GM12878 (cell line): ENCODE measurements around the gene GRIPAP1. TPM values are rescaled to one million over a fixed set of nuclear protein-coding genes. Genes with fewer than 3 reads are reported as not detected.

ENCODE experiments used
- ATAC-seq: fragments of 200-7000 bp; cut with Tn5 transposase; 3 replicates; pipeline ENCODE4 v1.9.1; 2020; ENCODE audit warnings: mild to moderate bottlenecking, moderate library complexity
- BruUV-seq: library from RNA; stranded (reverse); fragments of 400-500 nt; replicated peaks from 2 replicates; lab custom pipeline; 2021; lab: Mats Ljungman, UMichigan
- CTCF ChIA-PET: fragments of 300-600 bp; sonication (Branson Sonifier 250); formaldehyde crosslinking; extraction: SDS; loops from one replicate; lab custom pipeline; 2021; ENCODE audit warnings: inconsistent platforms; lab: Yijun Ruan, JAX
- POLR2A ChIA-PET: fragments of 350-600 bp; formaldehyde crosslinking; extraction: SDS; loops from one replicate; lab custom pipeline; 2021; ENCODE audit warnings: inconsistent platforms; lab: Charles Lee
- RAD21 ChIA-PET: fragments of 300-600 bp; sonication (Branson Sonifier 250); formaldehyde crosslinking; loops from one replicate; lab custom pipeline; 2023; ENCODE audit warnings: antibody characterized with exemption; ENCODE audit not compliant: unreplicated experiment; lab: Charles Lee
- SMC1A ChIA-PET: fragments of 300-600 bp; sonication (Branson Sonifier 250); formaldehyde crosslinking; loops from one replicate; lab custom pipeline; 2023; ENCODE audit not compliant: unreplicated experiment, uncharacterized antibody; lab: Charles Lee
- DNase-seq: peaks from one replicate; pipeline ENCODE4 v3.0.0-alpha.2; 2011; ENCODE audit warnings: low read depth, low spot score
- FAIRE-seq: peaks from 3 replicates; lab custom pipeline; 2011; peaks lifted over from hg19 to GRCh38; lab: Jason Lieb, UNC
- H2AFZ ChIP-seq: 2 replicates; pipeline ENCODE4 v1.6.0; 2011; ENCODE audit warnings: low read depth, low read length, control low read depth; ENCODE audit not compliant: control insufficient read depth
- H3K27ac ChIP-seq: 2 replicates; pipeline ENCODE4 v1.5.1; 2011; ENCODE audit warnings: control low read depth; ENCODE audit not compliant: control insufficient read depth, insufficient read depth
- H3K27me3 ChIP-seq, 2 experiments: replicated peaks in 1 of 2; 2 replicates each; pipeline versions ENCODE4 v1.6.0 to v1.6.1; 2011; ENCODE audit warnings: low read length in 1 of 2; ENCODE audit not compliant: control insufficient read depth in 2 of 2, insufficient read depth in 2 of 2
- H3K36me3 ChIP-seq, 2 experiments: 2 replicates each; pipeline ENCODE4 v1.5.1; 2011; ENCODE audit warnings: low read length in 1 of 2; ENCODE audit not compliant: control insufficient read depth in 2 of 2, insufficient read depth in 2 of 2
- H3K4me1 ChIP-seq: 2 replicates; pipeline ENCODE4 v1.6.1; 2011; ENCODE audit warnings: mild to moderate bottlenecking, low read length, moderate library complexity, mixed read lengths; ENCODE audit not compliant: control insufficient read depth, insufficient read depth
- H3K4me2 ChIP-seq: 2 replicates; pipeline ENCODE4 v1.6.0; 2011; ENCODE audit warnings: control low read depth; ENCODE audit not compliant: control insufficient read depth, insufficient read depth
- H3K4me3 ChIP-seq: fragments of 200-600 bp; sonication (generic); 2 replicates; pipeline ENCODE4 v1.5.1; 2016
- H3K79me2 ChIP-seq: 2 replicates; pipeline ENCODE4 v1.6.0; 2011; ENCODE audit warnings: low read length; ENCODE audit not compliant: control insufficient read depth, insufficient read depth
- H3K9ac ChIP-seq: 2 replicates; pipeline ENCODE4 v1.8.0; 2011; ENCODE audit warnings: low read length, control low read depth, mixed read lengths; ENCODE audit not compliant: control insufficient read depth, insufficient read depth
- H3K9me3 ChIP-seq: replicated peaks from 3 replicates; pipeline ENCODE4 v1.5.1; 2011; ENCODE audit warnings: mild to moderate bottlenecking, low read length; ENCODE audit not compliant: control insufficient read depth, insufficient read depth
- H4K20me1 ChIP-seq: 2 replicates; pipeline ENCODE4 v1.6.0; 2011; ENCODE audit not compliant: control insufficient read depth, insufficient read depth
- DPF2 ChIP-seq: fragments of 450-650 bp; IDR thresholded peaks from 2 replicates; pipeline ENCODE4 v1.6.1; 2017; ENCODE audit warnings: mild to moderate bottlenecking
- ESRRA ChIP-seq: IDR thresholded peaks from 2 replicates; pipeline ENCODE4 v1.6.1; 2012; ENCODE audit warnings: mild to moderate bottlenecking, low read length, improper control_type of control experiment
- HCFC1 ChIP-seq: fragments of 150-350 bp; IDR thresholded peaks from 2 replicates; pipeline ENCODE4 v1.6.1; 2014; ENCODE audit warnings: low read length
- IKZF1 ChIP-seq: fragments of 450-650 bp; conservative IDR thresholded peaks from 2 replicates; pipeline ENCODE4 v1.6.1; 2017; ENCODE audit warnings: antibody characterized with exemption, mild to moderate bottlenecking
- IKZF2 ChIP-seq, 2 experiments: fragments of 450-650 bp; IDR thresholded peaks; 2 replicates each; pipeline ENCODE4 v1.6.1; 2017; ENCODE audit warnings: mild to moderate bottlenecking in 2 of 2, moderate library complexity in 2 of 2
- KAT2A ChIP-seq: conservative IDR thresholded peaks from 2 replicates; pipeline ENCODE4 v1.6.1; 2011; ENCODE audit warnings: low read depth, low read length; ENCODE audit not compliant: control insufficient read depth
- KLF5 ChIP-seq: fragments of 450-650 bp; IDR thresholded peaks from 2 replicates; pipeline ENCODE4 v1.6.1; 2014; ENCODE audit warnings: mild to moderate bottlenecking; ENCODE audit not compliant: partially characterized antibody
- MTA3 ChIP-seq: IDR thresholded peaks from 2 replicates; pipeline ENCODE4 v1.6.1; 2012; ENCODE audit warnings: low read length, inconsistent platforms, borderline replicate concordance
- NFIC ChIP-seq: IDR thresholded peaks from 2 replicates; pipeline ENCODE4 v1.6.1; 2012; ENCODE audit warnings: low read depth, mild to moderate bottlenecking, inconsistent platforms, low read length, moderate library complexity
- PBX3 ChIP-seq: IDR thresholded peaks from 2 replicates; pipeline ENCODE4 v1.6.1; 2011; ENCODE audit warnings: mild to moderate bottlenecking, low read depth, low read length, moderate library complexity; ENCODE audit not compliant: insufficient replicate concordance
- RELA ChIP-seq: fragments of 450-650 bp; IDR thresholded peaks from 2 replicates; pipeline ENCODE4 v1.8.0; 2014; ENCODE audit warnings: borderline replicate concordance; ENCODE audit not compliant: partially characterized antibody
- REST ChIP-seq: IDR thresholded peaks from 2 replicates; pipeline ENCODE4 v1.6.1; 2012; ENCODE audit warnings: mild to moderate bottlenecking, low read depth, low read length
- SREBF2 ChIP-seq: IDR thresholded peaks from 2 replicates; pipeline ENCODE4 v1.6.1; 2012; ENCODE audit warnings: mild to moderate bottlenecking, low read length
- ZBTB40 ChIP-seq: fragments of 450-650 bp; IDR thresholded peaks from 2 replicates; pipeline ENCODE4 v1.6.1; 2016; ENCODE audit warnings: mild to moderate bottlenecking, moderate library complexity, borderline replicate concordance
- WGBS: methylation state at CpG from one replicate; pipeline ENCODE4 v1.1.6; 2016; ENCODE audit warnings: low lambda C conversion rate; ENCODE audit not compliant: insufficient replicate concordance, insufficient coverage; ENCODE audit errors: missing lambda C conversion rate; 5-methylcytosine and 5-hydroxymethylcytosine counted together
- in situ Hi-C: fragments of 300-500 bp; cut with MboI; formaldehyde crosslinking; loops from 9 replicates; pipeline ENCODE4 v1.14.3; 2018; ENCODE audit warnings: mixed read lengths
- intact Hi-C: fragments of 100-400 bp; cut with micrococcal nuclease; formaldehyde crosslinking; loops from one replicate; pipeline ENCODE4 v1.14.2; 2022; ENCODE audit not compliant: unreplicated experiment
- polyA plus RNA-seq, 11 experiments: library from polyadenylated mRNA; depleted of rRNA in 4 of 11; unstranded in 6 of 11; stranded (reverse) in 5 of 11; fragments of >200 nt; fragmentation: Nextera tagmentation in 4 of 11; fragmentation: Illumina TruSeq in 1 of 11; extraction: Ambion mirVana in 4 of 11; extraction: Trizol in 1 of 11; gene quantifications; 1 replicate in 1 of 11; 2 replicates in 10 of 11; pipeline versions ENCODE4 v1.2.1 to v1.2.3, GENCODE V29; 2011 to 2016; ENCODE audit warnings: inconsistent platforms in 2 of 11, missing spikeins in 2 of 11, low read depth in 1 of 11
- total RNA-seq, 4 experiments: library from RNA; depleted of rRNA in 3 of 4; stranded (reverse); fragments of >200 nt in 3 of 4; fragmentation: Illumina TruSeq in 1 of 4; extraction: Trizol in 1 of 4; gene quantifications; 2 replicates each; pipeline versions ENCODE4 v1.2.1 to v1.2.3, GENCODE V29; 2013 to 2021

GRIPAP1 gene
- total and polyA plus RNA-seq, 10 of the 15 experiments (the other 5 are each of a cell fraction or from before 2014, with no cell fraction given): 4.2 to 44.7 (median 25.8) TPM

- peaks cover 15% of the 10 kb centered on the region for H3K79me2 ChIP-seq
- no peak overlapping the region for H3K27ac ChIP-seq
- WGBS: 77% methylated on average over 5 of the region's 5 CpGs
- no peak overlapping the region for H3K4me3 ChIP-seq
- ChIA-PET CTCF (no interaction called here), SMC1A (no interaction called here), POLR2A (interaction anchor here (0.6 to 2.1 kb wide), 2 partner anchors 38 to 266 kb away, joined by 3 to 19 read pairs; partner anchors contain the start of gene TFE3), RAD21 (no interaction called here)
- BruUV-seq: no TSS peak
- no peak overlapping the region for H3K4me2 ChIP-seq
- intact Hi-C loops (loop anchor here (2.0 to 5.0 kb wide), 2 partner anchors 39 to 45 kb away; partner anchors contain the start of gene TFE3), in situ Hi-C loops (no loop called here)
- ATAC-seq: no peak
- peaks cover 0 to 6% of the 10 kb centered on the region in 2 experiments; a peak in 2 of 4 replicates for H3K36me3 ChIP-seq
- no peaks in the 10 kb centered on the region; the same call in none of the 2 replicates for H3K4me1 ChIP-seq
- no peak overlapping the region for H2AFZ ChIP-seq
- no peaks in the 10 kb centered on the region for H3K27me3 ChIP-seq
- H4K20me1 ChIP-seq: no peaks in the 10 kb centered on the region
- H3K9me3 ChIP-seq: no peaks in the 10 kb centered on the region
- DNase-seq: no peak
- H3K9ac ChIP-seq: no peak overlapping the region
- no peak for FAIRE-seq
- TF ChIP-seq NFIC (no peak), ZBTB40 (no peak), ESRRA (no peak), IKZF2 (IDR thresholded peaks at IDR 0.05) (no peak), REST (no peak), PBX3 (no peak), KAT2A (no peak), IKZF1 (no peak), DPF2 (no peak), HCFC1 (no peak), MTA3 (no peak), KLF5 (no peak), SREBF2 (no peak), RELA (no peak)
These were observed 1.6 kb upstream of the GRIPAP1 start for GRCh38 chrX:49003696-49004095.
